Ovary (tissue), 9 donors: ENCODE data around the gene BTNL9. TPM values are rescaled to one million over a fixed set of nuclear protein-coding genes. Genes with fewer than 3 reads are reported as not detected.
"Not testable (repeated sequence)": the region's sequence is repeated elsewhere in the genome, so short reads cannot be mapped to it uniquely, and the experiment has no call there.

Source experiments
- DNase-seq, 5 donors: peaks; one replicate each; pipeline ENCODE4 v3.0.0-alpha.2; 2019 to 2020
- H3K27ac ChIP-seq, 2 donors: fragments of 200-600 bp; one replicate each; pipeline versions ENCODE4 v1.5.1 to v1.8.0; 2019 to 2022
- H3K27me3 ChIP-seq: fragments of 200-600 bp; one replicate; pipeline ENCODE4 v1.8.0; 2022
- H3K36me3 ChIP-seq: fragments of 200-600 bp; sonication (generic); one replicate; pipeline ENCODE4 v1.5.1; 2019
- H3K4me1 ChIP-seq: one replicate; pipeline ENCODE4 v1.8.1; 2013; ENCODE audit warnings: mild to moderate bottlenecking, moderate library complexity; ENCODE audit not compliant: insufficient read depth
- H3K4me3 ChIP-seq: fragments of 200-600 bp; sonication (generic); one replicate; pipeline ENCODE4 v1.5.1; 2017
- H3K9me3 ChIP-seq, 2 donors: fragments of 200-600 bp in 1 of 2; sonication (generic) in 1 of 2; one replicate each; pipeline versions ENCODE4 v1.5.1 to v1.8.1; 2013 to 2019; ENCODE audit warnings: mild to moderate bottlenecking in 1 of 2, moderate library complexity in 1 of 2
- CTCF ChIP-seq, 3 donors: fragments of 450-650 bp in 2 of 3; fragments of 200-600 bp in 1 of 3; IDR thresholded peaks; one replicate each; pipeline versions ENCODE4 v1.5.1 to v1.8.0; 2016 to 2022; ENCODE audit warnings: antibody characterized with exemption in 3 of 3, mild to moderate bottlenecking in 1 of 3
- EP300 ChIP-seq: sonication (generic); formaldehyde crosslinking; IDR thresholded peaks from one replicate; pipeline ENCODE4 v1.6.1; 2017; ENCODE audit warnings: antibody characterized with exemption
- POLR2A ChIP-seq: fragments of 450-650 bp; IDR thresholded peaks from one replicate; pipeline ENCODE4 v1.6.1; 2017; ENCODE audit warnings: antibody characterized with exemption, mild to moderate bottlenecking, moderate library complexity
- WGBS, 3 donors: extraction: QIAGEN DNeasy Blood & Tissue Kit in 1 of 3; methylation state at CpG; one replicate each; pipeline versions ENCODE4 v1.1.5 to v1.1.7; 2013 to 2017; 5-methylcytosine and 5-hydroxymethylcytosine counted together
- intact Hi-C, 4 donors: fragments of 100-400 bp; cut with DNase I; formaldehyde crosslinking; loops; one replicate each; pipeline versions ENCODE4 v1.11.0 to v1.15.1; 2022 to 2023
- polyA plus RNA-seq, 2 donors: library from polyadenylated mRNA; stranded (reverse); fragments of 200-250 nt in 1 of 2; fragments of 350-450 nt in 1 of 2; fragmentation: Illumina TruSeq in 1 of 2; extraction: RNeasy Lipid Tissue Mini Kit (QIAGEN cat#74804) in 1 of 2; gene quantifications; one replicate each; pipeline ENCODE4 v1.2.3, GENCODE V29; 2013 to 2014
- total RNA-seq, 7 donors: library from RNA; depleted of rRNA in 2 of 7; stranded (reverse); fragments of >200 nt in 2 of 7; fragmentation: NEBNext Ultra II Directional in 3 of 7; extraction: Animal tissue kit (Norgen Biotek cat#: 25700) in 3 of 7; gene quantifications; one replicate each; pipeline versions ENCODE4 v1.1.0 to v1.2.4, GENCODE V29; 2016 to 2023
- donor health status: DM: no; HTN: no; CAD: no; lungs with moderate emphysema.
- donor health status: DM: no; HTN: no; CAD: no.
- donor health status: Bipolar disorder and iron deficiency.
- donor health status: DM: yes; HTN: yes; CAD: no.
- donor health status: DM: no; HTN: no; CAD: no.
- donor health status: DM: yes; HTN: yes; CAD: no.

BTNL9 gene
- total and polyA plus RNA-seq, 9 donors = 0.76 to 46.4 (median 9.6) TPM

- Histone ChIP-seq H3K27ac (no peak overlapping the region), H3K4me1 (no peaks in the 10 kb centered on the region), H3K9me3 (no peaks in the 10 kb centered on the region), H3K36me3 (no peaks in the 10 kb centered on the region), H3K27me3 (no peaks in the 10 kb centered on the region), H3K4me3 (no peak overlapping the region)
- intact Hi-C loops = no loop called here
- DNase-seq = no peak
- no peak for TF ChIP-seq EP300
- no peak for TF ChIP-seq POLR2A
- TF ChIP-seq CTCF (IDR thresholded peaks at IDR 0.05) = no peak
- 55 to 63% (median 58%) methylated on average over 7 of the region's 7 CpGs for WGBS, 3 donors
These were observed 52.4 kb downstream of the BTNL9 start for GRCh38 chr5:181092428-181092827.

- 70 to 91% (median 78%) methylated on average over 3 of the region's 3 CpGs for WGBS, 3 donors
- H3K4me3 ChIP-seq, intact Hi-C loops, DNase-seq, H3K36me3 ChIP-seq, H3K27ac ChIP-seq, H3K4me1 ChIP-seq, H3K27me3 ChIP-seq, H3K9me3 ChIP-seq: not testable (repeated sequence)
These were observed 55.1 kb downstream of the BTNL9 start for GRCh38 chr5:181095162-181095561.

- H3K36me3 ChIP-seq, H3K27me3 ChIP-seq, H3K27ac ChIP-seq, intact Hi-C loops, H3K9me3 ChIP-seq, H3K4me1 ChIP-seq, DNase-seq, H3K4me3 ChIP-seq: not testable (repeated sequence)
- no CpG with 5 or more reads among the region's 26 CpGs for WGBS, 3 donors
These were observed 56.8 kb downstream of the BTNL9 start for GRCh38 chr5:181096721-181097382.

GRCh38 chr5:181097383-181097753 lies 57.3 kb downstream of the BTNL9 start:
- H3K36me3 ChIP-seq, H3K27me3 ChIP-seq, H3K4me1 ChIP-seq, H3K27ac ChIP-seq, intact Hi-C loops, DNase-seq, H3K4me3 ChIP-seq, H3K9me3 ChIP-seq: not testable (repeated sequence)
- WGBS, 3 donors = no CpG with 5 or more reads among the region's 26 CpGs

- H3K27me3 ChIP-seq, H3K4me3 ChIP-seq, H3K36me3 ChIP-seq, intact Hi-C loops, H3K9me3 ChIP-seq, H3K4me1 ChIP-seq, DNase-seq, H3K27ac ChIP-seq: not testable (repeated sequence)
- WGBS, 3 donors = no CpG with 5 or more reads among the region's 56 CpGs
These were observed 57.9 kb downstream of the BTNL9 start for GRCh38 chr5:181097759-181098491.

GRCh38 chr5:181098762-181099601 lies 58.9 kb downstream of the BTNL9 start:
- no peak for DNase-seq

More at GRCh38 chr5:181098762-181099601, 58.9 kb downstream of the BTNL9 start:
- no peaks in the 10 kb centered on the region for H3K4me1 ChIP-seq
- WGBS, 3 donors = 14 to 21% (median 19%) methylated on average over 21 to 22 of the region's 22 CpGs
- no peak overlapping the region for H3K27ac ChIP-seq
- H3K36me3 ChIP-seq = no peaks in the 10 kb centered on the region
- intact Hi-C loops = no loop called here
- H3K27me3 ChIP-seq = no peaks in the 10 kb centered on the region
- TF ChIP-seq CTCF (IDR thresholded peaks at IDR 0.05) (no peak), POLR2A (no peak), EP300 (no peak)
- H3K4me3 ChIP-seq = no peak overlapping the region
- no peaks in the 10 kb centered on the region for H3K9me3 ChIP-seq
